HepG2 (cell line): ENCODE data around the gene CCDC192. TPM values are rescaled to one million over a fixed set of nuclear protein-coding genes. Genes with fewer than 3 reads are reported as not detected.

Experiments used
- ATAC-seq: fragments of 200-7000 bp; cut with Tn5 transposase; 3 replicates; pipeline ENCODE4 v1.9.1; 2020; ENCODE audit warnings: mild to moderate bottlenecking, moderate library complexity
- BruUV-seq: library from RNA; stranded (reverse); fragments of 400-500 nt; replicated peaks from 2 replicates; lab custom pipeline; 2021; lab: Mats Ljungman, UMichigan
- CTCF ChIA-PET: fragments of 300-600 bp; formaldehyde crosslinking; extraction: SDS; loops from one replicate; lab custom pipeline; 2021; ENCODE audit warnings: low total read pairs, inconsistent platforms, low intra/inter-chr PET ratio; lab: Yijun Ruan, JAX
- POLR2A ChIA-PET: fragments of 350-600 bp; sonication (Branson Sonifier 250); formaldehyde crosslinking; loops from one replicate; lab custom pipeline; 2020; ENCODE audit warnings: antibody characterized with exemption, inconsistent platforms; lab: Yijun Ruan, JAX
- DNase-seq: peaks from one replicate; pipeline ENCODE4 v3.0.0-alpha.2; 2015; ENCODE audit warnings: low spot score
- FAIRE-seq: peaks from 3 replicates; lab custom pipeline; 2011; peaks lifted over from hg19 to GRCh38; lab: Jason Lieb, UNC
- H2AFZ ChIP-seq: one replicate; pipeline ENCODE4 v1.6.1; 2011; ENCODE audit warnings: low read length, inconsistent platforms
- H3K27ac ChIP-seq: fragments of 300-600 bp; 3 replicates; pipeline ENCODE4 v1.8.0; 2011; ENCODE audit warnings: mixed run types, mild to moderate bottlenecking, mixed read lengths, low read length, inconsistent platforms; ENCODE audit not compliant: insufficient read depth; ENCODE audit errors: extremely low read length
- H3K27me3 ChIP-seq, 2 experiments: fragments of 200-600 bp in 1 of 2; 2 replicates in 1 of 2; 3 replicates in 1 of 2; pipeline versions ENCODE4 v1.6.0 to v1.8.0; 2011; ENCODE audit warnings: low read length in 2 of 2, mild to moderate bottlenecking in 2 of 2, moderate library complexity in 2 of 2, inconsistent platforms in 1 of 2; ENCODE audit not compliant: insufficient read depth in 2 of 2, control insufficient read depth in 1 of 2
- H3K36me3 ChIP-seq, 2 experiments: fragments of 200-600 bp in 1 of 2; replicated peaks in 1 of 2; 2 replicates in 1 of 2; 3 replicates in 1 of 2; pipeline versions ENCODE4 v1.5.1 to v1.8.0; 2011; ENCODE audit warnings: low read length in 2 of 2, inconsistent platforms in 1 of 2; ENCODE audit not compliant: insufficient read depth in 2 of 2, control insufficient read depth in 1 of 2
- H3K4me1 ChIP-seq: 2 replicates; pipeline ENCODE4 v1.5.1; 2012; ENCODE audit warnings: low read length, inconsistent platforms; ENCODE audit not compliant: insufficient read depth
- H3K4me2 ChIP-seq: 2 replicates; pipeline ENCODE4 v1.6.0; 2011; ENCODE audit warnings: low read depth, low read length, inconsistent platforms
- H3K4me3 ChIP-seq, 3 experiments: fragments of 200-600 bp in 1 of 3; sonication (generic), shearing (Covaris generic) in 1 of 3; replicated peaks in 1 of 3; 2 replicates each; pipeline ENCODE4 v1.5.1; 2011 to 2016; ENCODE audit warnings: low read length in 3 of 3, inconsistent platforms in 2 of 3, low read depth in 2 of 3, mild to moderate bottlenecking in 2 of 3, control low read depth in 1 of 3, mixed read lengths in 1 of 3; ENCODE audit not compliant: insufficient read depth in 1 of 3
- H3K79me2 ChIP-seq: one replicate; pipeline ENCODE4 v1.6.1; 2011; ENCODE audit warnings: low read length, inconsistent platforms; ENCODE audit not compliant: insufficient read depth
- H3K9ac ChIP-seq: 2 replicates; pipeline ENCODE4 v1.6.0; 2011; ENCODE audit warnings: mild to moderate bottlenecking, low read depth, low read length, inconsistent platforms; ENCODE audit not compliant: insufficient read depth
- H3K9me3 ChIP-seq: 2 replicates; pipeline ENCODE4 v1.5.1; 2012; ENCODE audit warnings: mild to moderate bottlenecking, low read length
- H4K20me1 ChIP-seq: 2 replicates; pipeline ENCODE4 v1.6.0; 2011; ENCODE audit warnings: inconsistent platforms, mild to moderate bottlenecking, low read length, moderate library complexity; ENCODE audit not compliant: insufficient read depth
- CCAR2 ChIP-seq: fragments of 200-400 bp; formaldehyde crosslinking; optimal IDR thresholded peaks from 2 replicates; pipeline ENCODE3; 2018; ENCODE audit warnings: low read depth, mild to moderate bottlenecking, low read length, moderate library complexity
- CEBPZ ChIP-seq: IDR thresholded peaks from 2 replicates; pipeline ENCODE4 v1.6.1; 2012; ENCODE audit warnings: low read length, improper control_type of control experiment
- HOXD1 ChIP-seq: sonication (generic); formaldehyde crosslinking; IDR thresholded peaks from 2 replicates; pipeline ENCODE4 v1.5.0; 2020; ENCODE audit warnings: missing genetic modification reagents
- POLR2AphosphoS2 ChIP-seq: IDR thresholded peaks from 2 replicates; pipeline ENCODE4 v1.6.1; 2011; ENCODE audit warnings: low read depth, low read length, improper control_type of control experiment
- SATB2 ChIP-seq: sonication (generic); formaldehyde crosslinking; IDR thresholded peaks from 2 replicates; pipeline ENCODE4 v1.5.0; 2020; ENCODE audit warnings: missing genetic modification reagents
- ZFP36L2 ChIP-seq: sonication (generic); formaldehyde crosslinking; IDR thresholded peaks from 2 replicates; pipeline ENCODE4 v1.4.0; 2020; ENCODE audit warnings: missing genetic modification reagents
- ZNF564 ChIP-seq: sonication (generic); formaldehyde crosslinking; IDR thresholded peaks from 2 replicates; pipeline ENCODE4 v1.8.1; 2023; ENCODE audit warnings: mild to moderate bottlenecking, missing genetic modification reagents
- WGBS: methylation state at CpG from one replicate; pipeline ENCODE4 v1.1.6; 2017; ENCODE audit warnings: low lambda C conversion rate; 5-methylcytosine and 5-hydroxymethylcytosine counted together
- in situ Hi-C: cut with HindIII; loops from 2 replicates; pipeline ENCODE4 v1.10.0; 2017; ENCODE audit warnings: low pct_unique_long_range_greater_than_20kb; ENCODE audit not compliant: extremely low pct_ligation_motif_present
- intact Hi-C: fragments of 100-400 bp; cut with micrococcal nuclease; formaldehyde crosslinking; loops from one replicate; pipeline ENCODE4 v1.10.0; 2022; ENCODE audit not compliant: unreplicated experiment
- polyA plus RNA-seq, 8 experiments: library from polyadenylated mRNA; depleted of rRNA in 3 of 8; stranded (reverse) in 7 of 8; unstranded in 1 of 8; fragments of >200 nt; fragmentation: Illumina TruSeq in 4 of 8; extraction: Trizol in 4 of 8; gene quantifications; 2 replicates each; pipeline versions ENCODE4 v1.2.1 to v1.2.3, GENCODE V29; 2011 to 2016; ENCODE audit warnings: low read depth in 4 of 8, missing spikeins in 1 of 8, mixed read lengths in 1 of 8; ENCODE audit not compliant: insufficient read depth in 1 of 8
- total RNA-seq, 5 experiments: library from RNA; depleted of rRNA; stranded (reverse); fragments of >200 nt; fragmentation: Illumina TruSeq; extraction: Trizol; gene quantifications; 2 replicates each; pipeline ENCODE4 v1.2.3, GENCODE V29; 2016; ENCODE audit warnings: low read depth in 1 of 5
- TF ChIP-seq, protein P1 (sequence below): sonication (generic); formaldehyde crosslinking; IDR thresholded peaks from 2 replicates; pipeline ENCODE4 v1.4.0; 2020; ENCODE audit warnings: missing genetic modification reagents
- TF ChIP-seq, protein P2 (sequence below): sonication (generic); formaldehyde crosslinking; IDR thresholded peaks from 2 replicates; pipeline ENCODE4 v1.5.0; 2020; ENCODE audit warnings: mild to moderate bottlenecking, missing genetic modification reagents
- TF ChIP-seq, protein P3 (sequence below): sonication (generic); formaldehyde crosslinking; IDR thresholded peaks from 2 replicates; pipeline ENCODE4 v1.4.0; 2020; ENCODE audit warnings: missing genetic modification reagents

Gene CCDC192
- total and polyA plus RNA-seq, 2 of the 13 experiments (the other 11 are each of a cell fraction or from before 2014, with no cell fraction given): not detected

DNA sequence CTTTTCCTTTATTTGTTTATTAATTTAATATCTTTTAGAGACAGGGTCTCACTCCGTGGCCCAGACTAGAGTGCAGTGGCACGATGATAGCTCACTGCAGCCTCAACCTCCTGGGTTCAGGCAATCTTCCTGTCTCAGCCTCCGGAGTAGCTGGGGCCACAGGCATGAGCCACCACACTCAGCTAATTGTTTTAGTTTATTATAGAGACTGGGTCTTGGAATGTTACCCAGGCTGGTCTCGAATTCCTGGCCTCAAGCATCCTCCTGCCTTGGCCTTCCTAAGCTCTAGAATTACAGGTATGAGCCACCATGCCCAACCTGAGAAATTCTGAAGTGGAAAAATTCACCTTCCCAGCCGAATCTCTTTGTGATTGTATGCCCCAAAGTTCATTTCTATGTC lies 240.9 kb downstream of the CCDC192 start (continued):
- TF ChIP-seq POLR2AphosphoS2 (no peak), CEBPZ (no peak), HOXD1 (CRISPR knock-in tag) (no peak), SATB2 (CRISPR knock-in tag) (no peak)

GRCh38 chr5:127947941-127948340 lies 244.8 kb downstream of the CCDC192 start:
- CTCF ChIA-PET: no interaction called here
- FAIRE-seq (no peak), DNase-seq (no peak), ATAC-seq (no peak)
- H3K9me3 ChIP-seq: no peaks in the 10 kb centered on the region
- H3K27ac ChIP-seq: no peak overlapping the region
- no peak overlapping the region for H3K9ac ChIP-seq
- H4K20me1 ChIP-seq: no peaks in the 10 kb centered on the region
- TF ChIP-seq ZNF564 (CRISPR knock-in tag): no peak
- TF ChIP-seq, protein P1, sequence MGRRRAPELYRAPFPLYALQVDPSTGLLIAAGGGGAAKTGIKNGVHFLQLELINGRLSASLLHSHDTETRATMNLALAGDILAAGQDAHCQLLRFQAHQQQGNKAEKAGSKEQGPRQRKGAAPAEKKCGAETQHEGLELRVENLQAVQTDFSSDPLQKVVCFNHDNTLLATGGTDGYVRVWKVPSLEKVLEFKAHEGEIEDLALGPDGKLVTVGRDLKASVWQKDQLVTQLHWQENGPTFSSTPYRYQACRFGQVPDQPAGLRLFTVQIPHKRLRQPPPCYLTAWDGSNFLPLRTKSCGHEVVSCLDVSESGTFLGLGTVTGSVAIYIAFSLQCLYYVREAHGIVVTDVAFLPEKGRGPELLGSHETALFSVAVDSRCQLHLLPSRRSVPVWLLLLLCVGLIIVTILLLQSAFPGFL: no peak
- no peak for TF ChIP-seq ZFP36L2 (CRISPR knock-in tag)
- TF ChIP-seq, protein P2, sequence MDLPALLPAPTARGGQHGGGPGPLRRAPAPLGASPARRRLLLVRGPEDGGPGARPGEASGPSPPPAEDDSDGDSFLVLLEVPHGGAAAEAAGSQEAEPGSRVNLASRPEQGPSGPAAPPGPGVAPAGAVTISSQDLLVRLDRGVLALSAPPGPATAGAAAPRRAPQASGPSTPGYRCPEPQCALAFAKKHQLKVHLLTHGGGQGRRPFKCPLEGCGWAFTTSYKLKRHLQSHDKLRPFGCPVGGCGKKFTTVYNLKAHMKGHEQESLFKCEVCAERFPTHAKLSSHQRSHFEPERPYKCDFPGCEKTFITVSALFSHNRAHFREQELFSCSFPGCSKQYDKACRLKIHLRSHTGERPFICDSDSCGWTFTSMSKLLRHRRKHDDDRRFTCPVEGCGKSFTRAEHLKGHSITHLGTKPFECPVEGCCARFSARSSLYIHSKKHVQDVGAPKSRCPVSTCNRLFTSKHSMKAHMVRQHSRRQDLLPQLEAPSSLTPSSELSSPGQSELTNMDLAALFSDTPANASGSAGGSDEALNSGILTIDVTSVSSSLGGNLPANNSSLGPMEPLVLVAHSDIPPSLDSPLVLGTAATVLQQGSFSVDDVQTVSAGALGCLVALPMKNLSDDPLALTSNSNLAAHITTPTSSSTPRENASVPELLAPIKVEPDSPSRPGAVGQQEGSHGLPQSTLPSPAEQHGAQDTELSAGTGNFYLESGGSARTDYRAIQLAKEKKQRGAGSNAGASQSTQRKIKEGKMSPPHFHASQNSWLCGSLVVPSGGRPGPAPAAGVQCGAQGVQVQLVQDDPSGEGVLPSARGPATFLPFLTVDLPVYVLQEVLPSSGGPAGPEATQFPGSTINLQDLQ: no peak
- TF ChIP-seq, protein P3, sequence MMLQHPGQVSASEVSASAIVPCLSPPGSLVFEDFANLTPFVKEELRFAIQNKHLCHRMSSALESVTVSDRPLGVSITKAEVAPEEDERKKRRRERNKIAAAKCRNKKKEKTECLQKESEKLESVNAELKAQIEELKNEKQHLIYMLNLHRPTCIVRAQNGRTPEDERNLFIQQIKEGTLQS (CRISPR knock-in tag): no peak
- no peak for TF ChIP-seq CCAR2
- POLR2A ChIA-PET: no interaction called here
- BruUV-seq: no TSS peak
- no peak overlapping the region for H3K4me2 ChIP-seq
- WGBS: 41% methylated on average over 1 of the region's 1 CpG
- no peaks in the 10 kb centered on the region for H3K27me3 ChIP-seq
- no peak overlapping the region for H2AFZ ChIP-seq
- no peaks in the 10 kb centered on the region for H3K4me1 ChIP-seq
- intact Hi-C loops: no loop called here
- H3K79me2 ChIP-seq: no peaks in the 10 kb centered on the region
- no peak overlapping the region for H3K4me3 ChIP-seq
- in situ Hi-C loops: no loop called here
- H3K36me3 ChIP-seq: no peaks in the 10 kb centered on the region
